ENCODE data around the gene ATP1B3.

- TF ChIP-seq GATA2 (IDR thresholded peaks at IDR 0.05; ENCODE audit: low read depth, low read length): no peak
- TF ChIP-seq GATA3 (IDR thresholded peaks at IDR 0.05; ENCODE audit: low read depth, low read length): no peak
Measured at GRCh38 chr3:141840737-141841544, 35.5 kb upstream of the ATP1B3 start.

Data from SH-SY5Y (cell line).